AML-193 (cell line): ENCODE results near the gene HAP1.
"Not testable (repeated sequence)": the region's sequence is repeated elsewhere in the genome, so short reads cannot be mapped to it uniquely, and the experiment has no call there.

Experiments
- DNase-seq, 2 experiments: peaks; one replicate each; lab custom pipeline; 2025; lab: John Stamatoyannopoulos, UW

The HAP1 gene

GRCh38 chr17:41689497-41690299 is 44.7 kb downstream of the HAP1 start:
- DNase-seq = peak; percentile 65 to 74

GRCh38 chr17:41688641-41689496 is 45.6 kb downstream of the HAP1 start, which contains the start of gene EIF1:
TSS of gene EIF1 (plus strand) at chr17:41688885. CDS start at chr17:41689039, 154 bp downstream.
- peak; percentile 99 to 100 for DNase-seq

GRCh38 chr17:41687828-41688640 is 46.4 kb downstream of the HAP1 start:
- peak; percentile 44 to 70 for DNase-seq

- no peak for DNase-seq
These were observed 48.2 kb downstream of the HAP1 start for GRCh38 chr17:41686281-41686680.

GRCh38 chr17:41685753-41686152 is 48.7 kb downstream of the HAP1 start:
- not testable (repeated sequence) for DNase-seq

- no peak for DNase-seq
These were observed 50.4 kb downstream of the HAP1 start for GRCh38 chr17:41684035-41684434.

GRCh38 chr17:41683441-41684007 is 50.9 kb downstream of the HAP1 start:
- no peak for DNase-seq

- DNase-seq = no peak
These were observed 51.8 kb downstream of the HAP1 start for GRCh38 chr17:41682631-41683030.

GRCh38 chr17:41681776-41682175 is 52.7 kb downstream of the HAP1 start:
- DNase-seq = no peak

- no peak for DNase-seq
These were observed 53.9 kb downstream of the HAP1 start for GRCh38 chr17:41680426-41681040.

GRCh38 chr17:41679740-41680425 is 54.6 kb downstream of the HAP1 start:
- no peak for DNase-seq

- DNase-seq = peak; percentile 92 to 94
These were observed 55.3 kb downstream of the HAP1 start for GRCh38 chr17:41678907-41679739.

- DNase-seq = no peak
These were observed 56.0 kb downstream of the HAP1 start for GRCh38 chr17:41678411-41678906.

- no peak for DNase-seq
These were observed 58.4 kb downstream of the HAP1 start for GRCh38 chr17:41676058-41676419.

- not testable (repeated sequence) for DNase-seq
These were observed 59.0 kb downstream of the HAP1 start for GRCh38 chr17:41675157-41676057.
